HL-60 (cell line): ENCODE results near the gene MILR1.

Source experiments
- DNase-seq, 2 experiments: peaks; one replicate each; pipeline ENCODE4 v3.0.0-alpha.2; 2010 to 2020; ENCODE audit warnings: low read depth in 1 of 2, low spot score in 1 of 2
- H3K27ac ChIP-seq: fragments of 250-450 bp; sonication (Bioruptor Pico); replicated peaks from 2 replicates; pipeline ENCODE4 v1.5.1; 2020; ENCODE audit warnings: mild to moderate bottlenecking, moderate library complexity
- H3K27me3 ChIP-seq: fragments of 250-450 bp; sonication (Bioruptor Pico); 2 replicates; pipeline ENCODE4 v1.5.1; 2021; ENCODE audit warnings: mild to moderate bottlenecking, moderate library complexity; ENCODE audit not compliant: insufficient read depth, poor library complexity, severe bottlenecking
- H3K4me3 ChIP-seq: replicated peaks from 2 replicates; pipeline ENCODE4 v1.5.1; 2011; ENCODE audit warnings: mild to moderate bottlenecking, control low read depth, low read length; ENCODE audit not compliant: insufficient read depth
- CTCF ChIP-seq: IDR thresholded peaks from one replicate; pipeline ENCODE4 v1.5.1; 2011; ENCODE audit warnings: low read length, control low read depth, inconsistent platforms; ENCODE audit not compliant: insufficient read depth
- GABPA ChIP-seq: IDR thresholded peaks from 2 replicates; pipeline ENCODE4 v1.6.1; 2012; ENCODE audit warnings: low read depth
- POLR2AphosphoS5 ChIP-seq: IDR thresholded peaks from 2 replicates; pipeline ENCODE4 v1.6.1; 2012; ENCODE audit warnings: low read depth
- REST ChIP-seq: IDR thresholded peaks from 2 replicates; pipeline ENCODE4 v1.6.1; 2012; ENCODE audit warnings: low read depth; ENCODE audit not compliant: insufficient replicate concordance
- SPI1 ChIP-seq: IDR thresholded peaks from 2 replicates; pipeline ENCODE4 v1.6.1; 2012; ENCODE audit warnings: low read depth, mild to moderate bottlenecking, borderline replicate concordance

MILR1 gene

DNA sequence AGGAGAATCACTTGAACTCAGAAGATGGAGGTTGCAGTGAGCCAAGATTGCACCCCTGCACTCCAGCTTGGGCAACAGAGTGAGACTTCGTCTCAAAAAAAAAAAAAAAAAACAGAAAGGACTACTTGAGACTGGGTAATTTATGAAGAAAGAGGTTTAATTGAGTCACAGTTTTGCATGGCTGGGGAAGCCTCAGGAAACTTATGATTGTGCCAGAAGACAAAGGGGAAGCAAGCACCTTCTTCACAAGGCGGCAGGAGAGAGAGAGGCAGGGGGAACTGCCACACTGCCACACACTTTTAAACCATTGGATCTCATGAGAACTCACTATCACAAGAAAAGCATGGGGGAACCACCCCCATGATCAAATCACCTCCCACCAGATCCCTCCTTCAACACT is 9.0 kb upstream of the MILR1 start:
- Histone ChIP-seq H3K27me3 (no peaks in the 10 kb centered on the region), H3K4me3 (no peak overlapping the region), H3K27ac (peak overlapping the region; percentile 49)
- peak; percentile 48 to 79 for DNase-seq
- TF ChIP-seq GABPA (no peak), POLR2AphosphoS5 (no peak), SPI1 (peak; percentile 31; the same call in 1 of the 2 replicates)

DNA sequence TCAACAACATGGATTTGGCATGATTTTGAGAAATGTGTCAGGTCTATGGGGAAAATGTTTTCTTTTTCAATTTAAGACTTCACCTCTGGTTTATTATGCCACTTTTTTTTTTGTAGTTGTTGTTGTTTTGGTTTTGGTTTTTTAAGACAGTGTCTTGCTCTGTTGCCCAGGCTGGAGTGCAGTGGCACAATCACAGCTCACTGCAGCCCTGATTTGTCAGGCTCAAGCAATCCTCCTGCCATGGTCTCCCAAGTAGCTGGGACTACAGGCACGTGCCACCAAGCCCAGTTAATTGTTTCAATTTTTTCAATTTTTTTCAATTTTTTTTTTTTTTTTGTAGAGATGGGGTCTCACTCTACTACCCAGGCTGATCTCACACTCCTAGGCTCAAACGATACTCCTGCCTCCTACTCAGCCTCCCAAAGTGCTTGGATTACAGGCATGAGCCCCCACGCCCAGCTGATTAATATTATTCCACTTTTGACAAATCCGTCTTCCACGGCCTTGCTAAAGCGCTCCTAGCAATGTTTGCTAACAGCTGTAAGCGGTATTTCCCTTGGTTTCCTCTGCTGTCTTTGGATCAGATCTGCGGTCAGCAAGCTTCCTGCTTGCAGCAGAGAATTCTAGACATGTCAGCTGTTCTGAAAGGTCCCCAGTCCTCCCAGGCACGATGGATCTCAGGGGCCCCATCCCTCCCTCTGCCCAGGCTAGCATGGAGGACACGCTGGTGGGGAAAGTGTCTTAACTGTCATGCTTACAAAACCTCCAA is 7.0 kb upstream of the MILR1 start:
- peak overlapping the region; percentile 73 for H3K27ac ChIP-seq
- no peak overlapping the region for H3K4me3 ChIP-seq
- H3K27me3 ChIP-seq: no peaks in the 10 kb centered on the region
- peak; percentile 77 for TF ChIP-seq POLR2AphosphoS5
- TF ChIP-seq CTCF: no peak
- no peak for TF ChIP-seq SPI1
- TF ChIP-seq GABPA: 0 out of 2 replicates have a peak, but pooled peaks have one; percentile 7
- no peak for TF ChIP-seq REST
- peak; percentile 86 to 93 for DNase-seq

DNA sequence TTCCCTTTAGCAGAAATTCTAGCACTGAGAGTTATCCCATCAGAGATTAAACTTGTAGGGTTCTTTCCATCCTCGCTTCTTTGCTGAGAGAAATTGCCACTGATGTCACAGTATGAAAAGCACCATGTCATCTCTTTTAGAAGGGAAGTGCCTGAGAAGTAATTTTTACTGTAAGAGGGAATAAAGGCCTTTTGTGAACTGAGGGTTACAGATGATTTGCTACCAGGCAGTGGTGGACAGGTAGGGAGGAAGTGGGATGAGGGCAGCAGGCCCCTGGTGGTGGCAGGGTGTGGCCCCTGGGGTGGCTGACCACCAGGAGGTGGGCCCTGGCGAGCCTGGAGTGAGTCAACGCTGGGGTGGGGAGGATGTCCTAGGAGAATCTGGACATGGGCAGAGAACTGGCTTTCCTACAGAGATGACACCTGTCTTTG is 6.4 kb upstream of the MILR1 start:
- Histone ChIP-seq H3K27me3 (no peaks in the 10 kb centered on the region), H3K4me3 (no peak overlapping the region), H3K27ac (peak overlapping the region; percentile 73)
- TF ChIP-seq SPI1: peak; percentile 80
- no peak for TF ChIP-seq REST
- TF ChIP-seq GABPA: 0 out of 2 replicates have a peak, but pooled peaks have one; percentile 4
- TF ChIP-seq POLR2AphosphoS5: no peak
- no peak for DNase-seq

DNA sequence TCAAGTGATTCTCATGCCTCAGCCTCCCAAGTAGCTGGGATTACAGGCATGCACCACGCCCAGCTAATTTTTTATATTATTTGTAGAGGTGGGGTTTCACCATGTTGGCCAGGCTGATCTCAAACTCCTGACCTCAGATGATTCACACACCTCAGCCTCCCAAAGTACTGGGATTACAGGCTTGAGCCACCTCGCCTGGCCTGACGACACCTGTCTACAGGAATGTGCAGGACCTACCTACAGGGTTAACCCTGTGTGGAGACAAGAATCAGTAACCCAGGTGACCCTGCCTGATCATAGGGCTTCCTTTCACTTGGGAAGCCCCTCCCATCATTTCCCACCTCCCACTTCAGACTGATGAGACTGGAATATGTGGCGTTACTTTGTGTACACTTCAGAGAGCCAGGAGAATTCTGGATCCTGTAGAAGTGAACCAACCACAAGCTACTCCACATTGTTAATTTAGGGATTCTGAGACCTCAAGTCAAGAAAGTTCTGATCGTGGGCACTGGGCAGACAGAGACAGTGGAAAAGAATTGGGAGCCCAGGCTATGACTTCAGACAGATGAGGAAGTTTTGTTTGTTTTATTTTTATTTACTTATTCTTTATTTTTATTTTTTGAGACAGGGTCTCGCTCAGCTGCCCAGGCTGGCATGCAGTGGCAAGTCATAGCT is 5.7 kb upstream of the MILR1 start:
- DNase-seq: no peak
- no peak overlapping the region for H3K4me3 ChIP-seq
- peak overlapping the region; percentile 73 for H3K27ac ChIP-seq
- H3K27me3 ChIP-seq: no peaks in the 10 kb centered on the region
- TF ChIP-seq REST (no peak), CTCF (no peak), GABPA (no peak), SPI1 (no peak), POLR2AphosphoS5 (no peak)
